DOHH2 (cell line): Measurements from ENCODE around the gene HIVEP3.

Experiments used
- H3F3A ChIP-seq: fragments of 200-600 bp; sonication (generic), shearing (Covaris generic); 2 replicates; pipeline ENCODE4 v1.6.0; 2016; ENCODE audit warnings: antibody characterized with exemption, mild to moderate bottlenecking; ENCODE audit not compliant: control insufficient read depth, insufficient read depth
- H3K27ac ChIP-seq: fragments of 200-600 bp; sonication (generic); 2 replicates; pipeline ENCODE4 v1.5.1; 2014; ENCODE audit warnings: low read depth, mild to moderate bottlenecking, low read length, moderate library complexity
- H3K27me3 ChIP-seq: fragments of 200-600 bp; sonication (generic); 2 replicates; pipeline ENCODE4 v1.6.1; 2014; ENCODE audit warnings: mild to moderate bottlenecking, low read length, mixed read lengths; ENCODE audit not compliant: control insufficient read depth
- H3K36me3 ChIP-seq: fragments of 200-600 bp; sonication (generic); 2 replicates; pipeline ENCODE4 v1.6.1; 2014; ENCODE audit warnings: mild to moderate bottlenecking, low read length, moderate library complexity, mixed read lengths; ENCODE audit not compliant: control insufficient read depth
- H3K4me1 ChIP-seq: fragments of 200-600 bp; sonication (generic); 2 replicates; pipeline ENCODE4 v1.6.1; 2014; ENCODE audit warnings: mild to moderate bottlenecking, low read length, mixed read lengths; ENCODE audit not compliant: control insufficient read depth
- H3K4me2 ChIP-seq: fragments of 200-600 bp; sonication (generic); 2 replicates; pipeline ENCODE4 v1.6.0; 2014; ENCODE audit warnings: mild to moderate bottlenecking, low read length, moderate library complexity
- H3K4me3 ChIP-seq: fragments of 200-600 bp; sonication (generic); 2 replicates; pipeline ENCODE4 v1.5.1; 2014; ENCODE audit warnings: mild to moderate bottlenecking, low read length, mixed read lengths
- H3K79me2 ChIP-seq: fragments of 200-600 bp; sonication (generic); 2 replicates; pipeline ENCODE4 v1.6.1; 2014; ENCODE audit warnings: mild to moderate bottlenecking, low read length, mixed read lengths; ENCODE audit not compliant: control insufficient read depth
- H3K9me2 ChIP-seq: fragments of 200-600 bp; sonication (generic); replicated peaks from 2 replicates; pipeline ENCODE4 v1.6.1; 2014; ENCODE audit warnings: mild to moderate bottlenecking, low read length, mixed read lengths; ENCODE audit not compliant: control insufficient read depth
- H3K9me3 ChIP-seq: fragments of 200-600 bp; sonication (generic); 2 replicates; pipeline ENCODE4 v1.6.1; 2014; ENCODE audit warnings: antibody characterized with exemption, low read length, mixed read lengths; ENCODE audit not compliant: control insufficient read depth, insufficient read depth
- H4K20me1 ChIP-seq: fragments of 200-600 bp; sonication (generic); 2 replicates; pipeline ENCODE4 v1.6.0; 2014; ENCODE audit warnings: low read depth, mild to moderate bottlenecking, antibody characterized with exemption, low read length, moderate library complexity; ENCODE audit not compliant: control insufficient read depth, insufficient read depth
- CTCF ChIP-seq: fragments of 200-600 bp; sonication (generic); IDR thresholded peaks from one replicate; pipeline ENCODE4 v1.5.1; 2014; ENCODE audit warnings: antibody characterized with exemption, mild to moderate bottlenecking, low read depth, low read length; ENCODE audit not compliant: poor library complexity, severe bottlenecking
- EZH2phosphoT487 ChIP-seq: fragments of 200-600 bp; sonication (generic); IDR thresholded peaks from 2 replicates; pipeline ENCODE4 v1.6.1; 2017; ENCODE audit warnings: borderline replicate concordance, mild to moderate bottlenecking, antibody characterized with exemption, low read length, moderate library complexity, mixed read lengths

Gene HIVEP3

DNA sequence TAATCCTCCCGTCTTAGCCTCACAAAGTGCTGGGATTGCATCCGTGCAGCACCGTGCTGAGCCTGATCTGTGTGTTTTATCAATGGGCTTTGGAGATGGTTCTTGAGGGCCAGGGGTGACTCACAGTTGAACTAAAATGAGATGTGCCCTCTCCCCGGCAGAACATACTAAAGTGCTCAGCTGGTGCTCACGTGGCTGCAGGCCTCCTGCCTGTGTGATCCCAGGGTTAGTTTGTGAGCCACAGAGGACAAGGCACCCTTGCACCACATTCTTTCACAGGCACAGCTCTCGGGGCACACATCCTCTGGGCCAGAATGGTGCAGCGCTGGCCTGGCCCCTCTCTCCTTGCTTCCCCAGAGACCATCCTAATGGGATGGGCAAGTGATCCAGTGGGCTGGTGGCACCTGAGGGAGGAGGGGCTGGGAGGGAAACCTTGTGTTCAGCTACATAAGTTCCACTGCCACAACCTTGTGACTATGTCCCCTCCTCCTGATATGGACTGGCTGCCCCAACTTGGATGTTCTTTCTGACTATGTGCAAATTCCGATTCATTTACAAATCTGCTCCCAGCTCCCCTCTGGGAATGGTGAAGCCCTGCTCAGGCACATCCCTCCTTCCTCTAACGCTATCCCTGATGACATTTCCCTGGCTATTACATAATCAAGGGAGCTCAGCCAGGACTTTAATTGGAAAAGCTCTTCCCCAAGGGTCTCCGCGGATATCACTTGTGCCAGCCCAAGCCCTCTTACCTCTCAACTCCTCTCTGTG is 237.2 kb downstream of the HIVEP3 start:
- H4K20me1 ChIP-seq = no peaks in the 10 kb centered on the region
- H3K9me2 ChIP-seq = no peaks in the 10 kb centered on the region
- no peaks in the 10 kb centered on the region for H3F3A ChIP-seq
- no peaks in the 10 kb centered on the region for H3K79me2 ChIP-seq
- no peak overlapping the region for H3K27ac ChIP-seq
- no peak overlapping the region for H3K4me3 ChIP-seq
- H3K36me3 ChIP-seq = no peaks in the 10 kb centered on the region
- no peak for TF ChIP-seq EZH2phosphoT487
- TF ChIP-seq CTCF = no peak
- peaks cover 10% of the 10 kb centered on the region for H3K4me1 ChIP-seq
- H3K9me3 ChIP-seq = no peaks in the 10 kb centered on the region
- H3K27me3 ChIP-seq = no peaks in the 10 kb centered on the region
- H3K4me2 ChIP-seq = no peak overlapping the region

DNA sequence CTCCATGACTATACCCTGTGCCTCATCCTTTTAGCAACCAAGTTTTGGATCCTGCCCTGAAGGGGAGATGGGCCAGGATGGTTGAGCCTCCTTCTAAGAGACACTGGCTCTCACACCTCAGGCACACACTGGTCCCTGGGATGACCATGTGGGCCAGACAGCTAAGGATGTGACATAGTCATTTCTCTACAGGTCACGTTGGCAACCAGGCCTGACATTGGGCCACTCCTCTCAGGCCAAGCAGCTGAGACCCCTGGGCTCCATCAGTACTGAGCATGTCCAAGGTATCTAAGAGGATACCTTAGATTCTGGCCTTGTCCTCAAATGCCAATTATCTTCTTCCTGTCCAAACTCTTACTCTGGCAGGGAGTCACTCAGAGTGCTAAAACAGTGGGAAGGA is 238.7 kb downstream of the HIVEP3 start:
- no peaks in the 10 kb centered on the region for H3K9me2 ChIP-seq
- TF ChIP-seq EZH2phosphoT487 (no peak), CTCF (no peak)
- H3K9me3 ChIP-seq = no peaks in the 10 kb centered on the region
- H3K27ac ChIP-seq = no peak overlapping the region
- no peaks in the 10 kb centered on the region for H4K20me1 ChIP-seq
- H3K79me2 ChIP-seq = no peaks in the 10 kb centered on the region
- H3K4me2 ChIP-seq = no peak overlapping the region
- no peaks in the 10 kb centered on the region for H3K27me3 ChIP-seq
- no peaks in the 10 kb centered on the region for H3F3A ChIP-seq
- H3K36me3 ChIP-seq = no peaks in the 10 kb centered on the region
- H3K4me1 ChIP-seq = peaks cover 10% of the 10 kb centered on the region
- H3K4me3 ChIP-seq = no peak overlapping the region

DNA sequence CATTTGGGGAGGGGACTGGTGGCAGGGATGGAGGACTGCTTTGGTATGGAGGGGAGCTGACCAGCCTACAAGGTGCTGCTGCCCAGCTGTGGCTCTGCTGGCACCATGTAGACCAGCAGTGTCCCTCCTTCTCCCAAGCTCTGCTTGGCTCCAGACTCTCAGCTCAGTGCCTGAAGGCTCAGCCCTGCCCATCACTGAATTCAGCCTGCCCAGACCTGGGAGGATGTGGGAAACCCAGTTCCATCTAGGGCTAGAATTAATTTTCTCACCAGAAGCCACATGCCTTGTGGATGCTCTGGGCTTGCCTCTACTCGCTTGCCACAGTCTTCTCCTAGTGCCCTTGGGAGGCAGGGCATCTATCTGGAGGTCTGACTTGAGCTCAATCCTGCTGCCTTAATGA is 239.2 kb downstream of the HIVEP3 start:
- Histone ChIP-seq H4K20me1 (no peaks in the 10 kb centered on the region), H3K27ac (no peak overlapping the region), H3K4me2 (no peak overlapping the region)

More for the DNA sequence above, 239.2 kb downstream of the HIVEP3 start:
- Histone ChIP-seq H3K4me1 (peaks cover 10% of the 10 kb centered on the region), H3F3A (no peaks in the 10 kb centered on the region), H3K4me3 (no peak overlapping the region), H3K9me3 (no peaks in the 10 kb centered on the region), H3K36me3 (no peaks in the 10 kb centered on the region), H3K9me2 (no peaks in the 10 kb centered on the region), H3K27me3 (peaks cover 3% of the 10 kb centered on the region; the same call in 1 of the 2 replicates), H3K79me2 (no peaks in the 10 kb centered on the region)
- TF ChIP-seq CTCF (no peak), EZH2phosphoT487 (no peak)
